Natural killer cell (primary cell): ENCODE data around the gene CD40. TPM values are rescaled to one million over a fixed set of nuclear protein-coding genes. Genes with fewer than 3 reads are reported as not detected.

ENCODE experiments used
- ATAC-seq, 3 donors: fragments of 150-1000 bp in 2 of 3; fragments of 200-7000 bp in 1 of 3; cut with Tn5 transposase; 1 replicate in 1 of 3; 2 replicates in 2 of 3; pipeline ENCODE4 v1.10.0; 2021; ENCODE audit warnings: mild to moderate bottlenecking in 2 of 3, moderate library complexity in 2 of 3
- DNase-seq, 2 donors: peaks; one replicate each; pipeline versions ENCODE4 v3.0.0 to v3.0.0-alpha.2; 2013 to 2021; ENCODE audit warnings: mixed read lengths in 1 of 2
- H3K27ac ChIP-seq: one replicate; pipeline ENCODE4 v1.5.1; 2013; ENCODE audit warnings: mild to moderate bottlenecking, low read length
- H3K27me3 ChIP-seq: one replicate; pipeline ENCODE4 v1.6.1; 2013; ENCODE audit warnings: low read length; ENCODE audit not compliant: control insufficient read depth, insufficient read depth
- H3K36me3 ChIP-seq: one replicate; pipeline ENCODE4 v1.6.1; 2013; ENCODE audit warnings: low read length; ENCODE audit not compliant: control insufficient read depth, insufficient read depth
- H3K4me1 ChIP-seq: one replicate; pipeline ENCODE4 v1.6.1; 2013; ENCODE audit warnings: low read length; ENCODE audit not compliant: control insufficient read depth, insufficient read depth
- H3K4me3 ChIP-seq: one replicate; pipeline ENCODE4 v1.5.1; 2013; ENCODE audit warnings: low read length
- H3K9me3 ChIP-seq: one replicate; pipeline ENCODE4 v1.6.1; 2013; ENCODE audit warnings: low read length; ENCODE audit not compliant: control insufficient read depth, insufficient read depth
- H3K27ac Mint-ChIP-seq, 2 donors: one replicate each; pipeline ENCODE4 v1.8.0; 2022; ENCODE audit warnings: mild to moderate bottlenecking in 2 of 2, mixed read lengths in 2 of 2, moderate library complexity in 1 of 2
- H3K27me3 Mint-ChIP-seq, 2 donors: one replicate each; pipeline ENCODE4 v1.8.0; 2022; ENCODE audit warnings: low read depth in 2 of 2, mixed read lengths in 2 of 2
- H3K36me3 Mint-ChIP-seq: one replicate; pipeline ENCODE4 v1.8.0; 2022; ENCODE audit warnings: mixed read lengths
- H3K4me1 Mint-ChIP-seq, 2 donors: one replicate each; pipeline ENCODE4 v1.8.0; 2022; ENCODE audit warnings: mixed read lengths in 2 of 2
- H3K4me3 Mint-ChIP-seq: one replicate; pipeline ENCODE4 v1.8.0; 2022; ENCODE audit warnings: mild to moderate bottlenecking, moderate library complexity, mixed read lengths
- H3K9me3 Mint-ChIP-seq, 2 donors: one replicate each; pipeline ENCODE4 v1.8.0; 2022; ENCODE audit warnings: mixed read lengths in 2 of 2
- CTCF ChIP-seq: fragments of 200-600 bp; IDR thresholded peaks from one replicate; pipeline ENCODE4 v1.8.0; 2022; ENCODE audit warnings: antibody characterized with exemption
- WGBS: methylation state at CpG from one replicate; pipeline ENCODE4 v1.1.7; 2013; ENCODE audit warnings: missing lambda C conversion rate; ENCODE audit not compliant: insufficient coverage; 5-methylcytosine and 5-hydroxymethylcytosine counted together
- intact Hi-C: fragments of 100-400 bp; cut with micrococcal nuclease; formaldehyde crosslinking; loops from one replicate; pipeline ENCODE4 v1.14.2; 2022
- total RNA-seq, 4 donors: library from RNA; stranded (reverse); fragments of 120-200 nt in 1 of 4; gene quantifications; one replicate each; pipeline versions ENCODE4 v1.2.3 to v1.2.4, GENCODE V29; 2013 to 2022

The CD40 gene
- 1 to 10 TPM; 7.1 to 9.1 (median 7.2) TPM for total RNA-seq
- 37.8 TPM for total RNA-seq (2013)

GRCh38 chr20:46117704-46118467 lies at the start of gene CD40:
Gene CD40 (plus strand): TSS chr20:46118314. CDS start chr20:46118344, 30 bp downstream.
- no peaks in the 10 kb centered on the region for H3K9me3 Mint-ChIP-seq
- peaks cover 18 to 28% of the 10 kb centered on the region in 2 donors for H3K27me3 Mint-ChIP-seq
- H3K4me1 ChIP-seq: peaks cover 25% of the 10 kb centered on the region
- TF ChIP-seq CTCF: no peak
- peak within 1 kb of the TSS; percentile 98 for H3K4me3 Mint-ChIP-seq
- H3K27me3 ChIP-seq: no peaks in the 10 kb centered on the region
- no peaks in the 10 kb centered on the region for H3K9me3 ChIP-seq
- H3K27ac Mint-ChIP-seq: peak within 1 kb of the TSS; percentile 80 to 95
- H3K4me1 Mint-ChIP-seq: peaks cover 9 to 26% of the 10 kb centered on the region in 2 donors
- no peaks in the 10 kb centered on the region for H3K36me3 Mint-ChIP-seq
- H3K36me3 ChIP-seq: no peaks in the 10 kb centered on the region
- intact Hi-C loops: no loop called here
- peak within 1 kb of the TSS; percentile 46 for H3K4me3 ChIP-seq
- DNase-seq: peak; percentile 77 to 85
- H3K27ac ChIP-seq: peak within 1 kb of the TSS; percentile 90
- peak; percentile 92 to 98 (median 97) for ATAC-seq
- WGBS: 1% methylated on average over 35 of the region's 40 CpGs

- Mint-ChIP-seq H3K9me3 (no peaks in the 10 kb centered on the region), H3K27me3 (no peaks in the 10 kb centered on the region), H3K27ac (no peak overlapping the region), H3K4me1 (no peaks in the 10 kb centered on the region), H3K4me3 (no peak overlapping the region), H3K36me3 (peaks cover 14% of the 10 kb centered on the region)
- WGBS: 98% methylated on average over 20 of the region's 20 CpGs
- DNase-seq (no peak), ATAC-seq (no peak)
- TF ChIP-seq CTCF: no peak
- intact Hi-C loops: no loop called here
- no peaks in the 10 kb centered on the region for H3K4me1 ChIP-seq
- H3K27me3 ChIP-seq: no peaks in the 10 kb centered on the region
- H3K4me3 ChIP-seq: no peak overlapping the region
- no peak overlapping the region for H3K27ac ChIP-seq
- no peaks in the 10 kb centered on the region for H3K9me3 ChIP-seq
- H3K36me3 ChIP-seq: peaks cover 69% of the 10 kb centered on the region
These were observed 47.8 kb upstream of the CD40 start for GRCh38 chr20:46070215-46070900.

GRCh38 chr20:46071573-46071972 lies 46.5 kb upstream of the CD40 start:
- H3K27me3 Mint-ChIP-seq: no peaks in the 10 kb centered on the region
- no peak for TF ChIP-seq CTCF
- H3K9me3 Mint-ChIP-seq: no peaks in the 10 kb centered on the region
- H3K27ac Mint-ChIP-seq: no peak overlapping the region
- H3K27ac ChIP-seq: no peak overlapping the region
- H3K4me1 Mint-ChIP-seq: no peaks in the 10 kb centered on the region
- H3K27me3 ChIP-seq: no peaks in the 10 kb centered on the region
- DNase-seq (no peak), ATAC-seq (no peak)
- whole genome bisulfite sequencing: 94% methylated on average over 3 of the region's 3 CpGs
- no peak overlapping the region for H3K4me3 Mint-ChIP-seq
- no peaks in the 10 kb centered on the region for H3K9me3 ChIP-seq
- peaks cover 7% of the 10 kb centered on the region for H3K36me3 Mint-ChIP-seq
- H3K4me3 ChIP-seq: no peak overlapping the region
- H3K36me3 ChIP-seq: peaks cover 60% of the 10 kb centered on the region
- no peaks in the 10 kb centered on the region for H3K4me1 ChIP-seq
- intact Hi-C loops: no loop called here
